ENCODE data around the gene SDR42E1. TPM values are rescaled to one million over a fixed set of nuclear protein-coding genes. Genes with fewer than 3 reads are reported as not detected.

SDR42E1 gene
- total and polyA plus RNA-seq, 9 of the 15 experiments (the other 6 are each of a cell fraction or from before 2014, with no cell fraction given), result 0.13 to 1.3 (median 0.42) TPM

- WGBS (ENCODE audit: insufficient coverage, low coverage, missing lambda C conversion rate), result 0% methylated on average over 2 of the region's 2 CpGs
- no peak overlapping the region for H2AFZ ChIP-seq (ENCODE audit: low read depth, low read length)
- TF ChIP-seq SIN3A (IDR thresholded peaks at IDR 0.05; ENCODE audit: borderline replicate concordance in 2 of 2, control insufficient read depth in 1 of 2, low read depth in 2 of 2, low read length in 2 of 2), result no peak
- H3K79me2 ChIP-seq (ENCODE audit: control insufficient read depth, insufficient read depth, low read length), result no peaks in the 10 kb centered on the region
- CTCF ChIA-PET (ENCODE audit: low intra/inter-chr PET ratio), result no interaction called here
- FAIRE-seq (no peak), ATAC-seq (no peak), DNase-seq (ENCODE audit: extremely low read depth in 1 of 4, low spot score in 3 of 4) (no peak)
- BruUV-seq (replicated peaks), result no TSS peak
- H3K4me3 ChIP-seq, result no peak overlapping the region
- peaks cover 0 to 13% of the 10 kb centered on the region in 2 experiments; a peak in 1 of 5 replicates for H3K27me3 ChIP-seq (ENCODE audit: control insufficient read depth in 2 of 2, insufficient read depth in 2 of 2, low read length in 2 of 2)
- intact Hi-C loops (cut with micrococcal nuclease) (no loop called here), in situ Hi-C loops (cut with MboI) (no loop called here)
- H3K9ac ChIP-seq (ENCODE audit: insufficient read depth in 1 of 2, low read depth in 2 of 2, low read length in 2 of 2), result no peak overlapping the region
- H3K4me2 ChIP-seq (ENCODE audit: insufficient read depth, low read length), result no peak overlapping the region
- H3K27ac ChIP-seq (ENCODE audit: extremely low read depth, low read depth, low read length), result no peak overlapping the region
- no peaks in the 10 kb centered on the region for H4K20me1 ChIP-seq (replicated peaks; ENCODE audit: control insufficient read depth, insufficient read depth, low read length)
- no peaks in the 10 kb centered on the region for H3K36me3 ChIP-seq (ENCODE audit: control insufficient read depth, insufficient read depth, low read length)
- H3K9me3 ChIP-seq (replicated peaks; ENCODE audit: control insufficient read depth, insufficient read depth, low read depth, low read length), result no peaks in the 10 kb centered on the region
- H3K9me1 ChIP-seq (ENCODE audit: control insufficient read depth, insufficient read depth, low read length), result no peaks in the 10 kb centered on the region
- no peaks in the 10 kb centered on the region for H3K4me1 ChIP-seq (replicated peaks in 1 of 2; ENCODE audit: control insufficient read depth in 2 of 2, insufficient read depth in 2 of 2, low read length in 2 of 2)
- POLR2A ChIA-PET, result no interaction called here
Observed at GRCh38 chr16:82042846-82043245, 31.6 kb upstream of the SDR42E1 start.

- ATAC-seq (no peak), FAIRE-seq (no peak), DNase-seq (ENCODE audit: extremely low read depth in 1 of 4, low spot score in 3 of 4) (peak in 1 of 4 experiments; percentile 9)
- Histone ChIP-seq H3K4me2 (ENCODE audit: insufficient read depth, low read length) (no peak overlapping the region), H3K4me1 (replicated peaks in 1 of 2; ENCODE audit: control insufficient read depth in 2 of 2, insufficient read depth in 2 of 2, low read length in 2 of 2) (no peaks in the 10 kb centered on the region), H3K27ac (ENCODE audit: extremely low read depth, low read depth, low read length) (no peak overlapping the region), H3K36me3 (ENCODE audit: control insufficient read depth, insufficient read depth, low read length) (no peaks in the 10 kb centered on the region), H3K27me3 (ENCODE audit: control insufficient read depth in 2 of 2, insufficient read depth in 2 of 2, low read length in 2 of 2) (peaks cover 0 to 13% of the 10 kb centered on the region in 2 experiments; a peak in 1 of 5 replicates), H3K9me1 (ENCODE audit: control insufficient read depth, insufficient read depth, low read length) (no peaks in the 10 kb centered on the region), H4K20me1 (replicated peaks; ENCODE audit: control insufficient read depth, insufficient read depth, low read length) (no peaks in the 10 kb centered on the region), H3K9me3 (replicated peaks; ENCODE audit: control insufficient read depth, insufficient read depth, low read depth, low read length) (no peaks in the 10 kb centered on the region), H3K79me2 (ENCODE audit: control insufficient read depth, insufficient read depth, low read length) (no peaks in the 10 kb centered on the region), H3K9ac (ENCODE audit: insufficient read depth in 1 of 2, low read depth in 2 of 2, low read length in 2 of 2) (no peak overlapping the region), H3K4me3 (no peak overlapping the region), H2AFZ (ENCODE audit: low read depth, low read length) (no peak overlapping the region)
- in situ Hi-C loops (cut with MboI), result no loop called here
- ChIA-PET POLR2A (interaction anchor here (0.6 kb wide), 1 partner anchor 610 kb away, joined by 4 read pairs; no protein-coding TSS in a partner anchor), CTCF (ENCODE audit: low intra/inter-chr PET ratio) (no interaction called here)
- no peak for TF ChIP-seq PURB (CRISPR knock-in tag; IDR thresholded peaks at IDR 0.05; ENCODE audit: low read depth)
- no peak for TF ChIP-seq XRCC3 (IDR thresholded peaks at IDR 0.05)
- no peak for TF ChIP-seq ARID3B (CRISPR knock-in tag; IDR thresholded peaks at IDR 0.05; ENCODE audit: borderline replicate concordance)
- no peak for TF ChIP-seq RBM17 (IDR thresholded peaks at IDR 0.05; ENCODE audit: borderline replicate concordance, low read depth, low read length)
- TF ChIP-seq ATF3 (IDR thresholded peaks at IDR 0.05), result peak; percentile 36; the same call in 1 of the 2 replicates
- TF ChIP-seq ATF3 (CRISPR knock-in tag; conservative IDR thresholded peaks at IDR 0.05), result no peak
- 0% methylated on average over 8 of the region's 8 CpGs for whole genome bisulfite sequencing (ENCODE audit: insufficient coverage, low coverage, missing lambda C conversion rate)
- intact Hi-C loops (cut with micrococcal nuclease), result no loop called here
- BruUV-seq (replicated peaks), result no TSS peak
Observed at GRCh38 chr16:82042144-82042543, 30.9 kb upstream of the SDR42E1 start.
